Astrocyte of the hippocampus (primary cell): ENCODE results near the gene WASF3.
A peak's percentile ranks its signal among the peaks of the same experiment; 100 is the strongest.

Experiments used
- DNase-seq: peaks from one replicate; pipeline ENCODE4 v3.0.0; 2011; ENCODE audit warnings: low read depth, low spot score

Gene WASF3

GRCh38 chr13:26544707-26545106 is 12.8 kb upstream of the WASF3 start:
- DNase-seq, result no peak

GRCh38 chr13:26548205-26548765 is 9.2 kb upstream of the WASF3 start:
- DNase-seq, result no peak

- DNase-seq, result no peak
Measured at GRCh38 chr13:26549713-26550112, 7.8 kb upstream of the WASF3 start.

- no peak for DNase-seq
Measured at GRCh38 chr13:26551255-26551860, 6.1 kb upstream of the WASF3 start.

- no peak for DNase-seq
Measured at GRCh38 chr13:26555413-26555812, 2.1 kb upstream of the WASF3 start.

GRCh38 chr13:26557051-26557392 is 461 bp upstream of the WASF3 start:
- no peak for DNase-seq

- DNase-seq, result peak; percentile 41
Measured at GRCh38 chr13:26558074-26558805, 757 bp downstream of the WASF3 start.

- no peak for DNase-seq
Measured at GRCh38 chr13:26558987-26559386, 1.5 kb downstream of the WASF3 start.

GRCh38 chr13:26560456-26560855 is 3.0 kb downstream of the WASF3 start:
- DNase-seq, result no peak

- DNase-seq, result no peak
Measured at GRCh38 chr13:26561067-26561466, 3.6 kb downstream of the WASF3 start.

- DNase-seq, result peak; percentile 78
Measured at GRCh38 chr13:26561651-26562511, 4.4 kb downstream of the WASF3 start.

GRCh38 chr13:26562512-26562890 is 5.0 kb downstream of the WASF3 start:
- DNase-seq, result peak; percentile 13

- DNase-seq, result no peak
Measured at GRCh38 chr13:26563713-26564112, 6.2 kb downstream of the WASF3 start.

GRCh38 chr13:26568132-26568815 is 10.8 kb downstream of the WASF3 start:
- DNase-seq, result no peak

GRCh38 chr13:26571518-26571917 is 14.0 kb downstream of the WASF3 start:
- no peak for DNase-seq

- no peak for DNase-seq
Measured at GRCh38 chr13:26575244-26575643, 17.8 kb downstream of the WASF3 start.

GRCh38 chr13:26579580-26579979 is 22.1 kb downstream of the WASF3 start:
- DNase-seq, result no peak

GRCh38 chr13:26583662-26584061 is 26.2 kb downstream of the WASF3 start:
- DNase-seq, result no peak

- DNase-seq, result peak; percentile 44
Measured at GRCh38 chr13:26584713-26585112, 27.2 kb downstream of the WASF3 start.

- no peak for DNase-seq
Measured at GRCh38 chr13:26585136-26585535, 27.7 kb downstream of the WASF3 start.

GRCh38 chr13:26587251-26587650 is 29.8 kb downstream of the WASF3 start:
- no peak for DNase-seq

- DNase-seq, result no peak
Measured at GRCh38 chr13:26589226-26589625, 31.7 kb downstream of the WASF3 start.
